Memory B cell (primary cell): ENCODE results near the gene MID2.

Source experiments
- ATAC-seq: fragments of 150-1000 bp; cut with Tn5 transposase; 2 replicates; pipeline ENCODE4 v1.10.0; 2021; ENCODE audit warnings: low read depth, mild to moderate bottlenecking, moderate library complexity
- DNase-seq, 2 donors: peaks; one replicate each; pipeline ENCODE4 v3.0.0; 2022; ENCODE audit warnings: low spot score in 2 of 2
- H3K27ac Mint-ChIP-seq: one replicate; pipeline ENCODE4 v1.8.0; 2022; ENCODE audit warnings: mild to moderate bottlenecking, moderate library complexity, mixed read lengths
- H3K27me3 Mint-ChIP-seq: one replicate; pipeline ENCODE4 v1.8.0; 2022; ENCODE audit warnings: mixed read lengths
- H3K36me3 Mint-ChIP-seq: one replicate; pipeline ENCODE4 v1.8.0; 2022; ENCODE audit warnings: mild to moderate bottlenecking, mixed read lengths
- H3K4me1 Mint-ChIP-seq: one replicate; pipeline ENCODE4 v1.8.0; 2022; ENCODE audit warnings: mixed read lengths
- H3K4me3 Mint-ChIP-seq: one replicate; pipeline ENCODE4 v1.8.0; 2022; ENCODE audit warnings: mild to moderate bottlenecking, moderate library complexity, mixed read lengths
- H3K9me3 Mint-ChIP-seq: one replicate; pipeline ENCODE4 v1.8.0; 2022; ENCODE audit warnings: mixed read lengths

MID2 gene

DNA sequence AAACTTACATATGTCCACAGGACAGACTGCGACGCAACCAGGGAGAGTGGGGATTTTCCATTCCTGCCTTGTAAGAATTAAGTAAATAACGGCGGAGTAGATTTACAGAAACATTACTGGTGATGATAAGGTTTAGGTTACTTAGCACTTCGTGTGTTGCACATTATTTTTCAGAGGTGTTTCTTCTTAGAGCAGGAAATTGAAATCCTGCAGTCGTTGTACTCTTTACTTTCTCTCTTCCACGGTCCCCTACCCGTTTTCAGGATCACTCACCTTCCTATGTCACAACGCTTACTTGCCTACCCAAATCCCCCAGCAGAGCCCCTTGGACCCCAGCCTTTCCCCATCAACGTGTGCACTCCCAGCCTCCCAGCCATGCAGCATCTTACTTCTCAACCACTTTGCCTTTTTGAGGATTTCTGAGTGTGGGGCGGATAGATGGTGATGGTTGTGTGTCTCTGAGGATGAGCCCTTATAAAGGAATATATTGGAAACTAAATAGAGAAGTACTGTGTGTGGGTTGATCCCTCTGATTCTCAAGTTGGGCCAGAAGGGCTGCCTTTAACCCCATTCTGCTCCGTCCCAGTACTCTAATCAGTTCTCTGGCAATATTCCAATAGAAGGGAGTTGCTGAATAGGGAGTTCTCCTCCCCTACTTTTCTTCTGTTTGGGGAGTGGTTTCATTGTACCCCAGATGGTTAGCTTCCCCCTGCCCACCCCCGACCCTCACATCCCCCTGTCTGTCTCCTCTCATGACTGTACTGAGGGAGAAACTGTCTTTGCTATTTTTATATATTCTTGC, 1.6 kb downstream of the MID2 start:
- Mint-ChIP-seq H3K27ac (peak overlapping the region; percentile 10), H3K36me3 (no peaks in the 10 kb centered on the region), H3K4me1 (peaks cover 14% of the 10 kb centered on the region), H3K9me3 (no peaks in the 10 kb centered on the region), H3K4me3 (peak overlapping the region; percentile 83), H3K27me3 (peaks cover 4% of the 10 kb centered on the region)
- DNase-seq (no peak), ATAC-seq (no peak)

DNA sequence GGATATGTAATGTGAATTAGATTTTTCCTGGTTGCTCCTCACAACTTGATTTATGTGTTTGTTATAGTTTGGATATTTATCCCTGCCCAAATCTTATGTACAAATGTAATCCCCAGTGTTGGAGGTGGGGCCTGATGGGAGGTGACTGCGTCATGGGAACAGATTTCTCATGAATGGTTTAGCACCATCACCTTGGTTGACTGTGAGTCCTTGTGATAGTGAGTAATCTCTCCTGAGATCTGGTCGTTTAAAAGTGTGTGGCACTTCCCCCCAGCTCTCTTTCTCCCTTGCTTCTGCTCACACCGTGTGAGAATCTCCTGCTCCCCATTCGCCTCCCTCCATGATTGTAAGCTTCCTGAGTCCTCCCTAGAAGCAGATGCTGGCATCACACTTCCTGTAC, 2.2 kb downstream of the MID2 start:
- H3K27ac Mint-ChIP-seq: no peak overlapping the region
- ATAC-seq (no peak), DNase-seq (no peak)
- peaks cover 4% of the 10 kb centered on the region for H3K27me3 Mint-ChIP-seq
- peaks cover 14% of the 10 kb centered on the region for H3K4me1 Mint-ChIP-seq
- H3K9me3 Mint-ChIP-seq: no peaks in the 10 kb centered on the region
- no peaks in the 10 kb centered on the region for H3K36me3 Mint-ChIP-seq
- peak overlapping the region; percentile 21 for H3K4me3 Mint-ChIP-seq

DNA sequence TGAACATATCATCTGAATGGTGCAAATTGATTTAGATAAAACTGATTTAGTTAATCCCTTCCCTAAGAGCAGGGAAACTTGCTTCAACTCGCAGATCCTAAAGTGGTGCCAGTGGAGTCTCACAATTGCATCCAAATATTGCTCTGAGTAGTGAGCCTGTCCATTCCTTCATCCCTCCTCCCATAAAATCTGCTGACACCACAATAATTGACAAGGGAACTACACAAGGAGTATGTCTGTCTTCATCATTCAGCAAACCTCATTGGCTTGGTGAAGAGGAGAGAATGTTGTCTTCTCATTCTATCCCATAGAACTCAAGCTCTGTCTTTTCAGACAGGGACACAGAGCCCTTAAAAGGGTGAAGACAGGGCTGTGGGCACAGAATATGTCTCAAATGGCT, 4.2 kb downstream of the MID2 start:
- peaks cover 2% of the 10 kb centered on the region for H3K27me3 Mint-ChIP-seq
- no peak for ATAC-seq
- H3K4me1 Mint-ChIP-seq: peaks cover 11% of the 10 kb centered on the region
- H3K27ac Mint-ChIP-seq: no peak overlapping the region
- DNase-seq: no peak
- H3K9me3 Mint-ChIP-seq: no peaks in the 10 kb centered on the region
- H3K36me3 Mint-ChIP-seq: peaks cover 2% of the 10 kb centered on the region
- no peak overlapping the region for H3K4me3 Mint-ChIP-seq

- Mint-ChIP-seq H3K36me3 (peaks cover 2% of the 10 kb centered on the region), H3K27me3 (no peaks in the 10 kb centered on the region), H3K4me3 (no peak overlapping the region)
Measured at GRCh38 chrX:107831071-107831730, 5.5 kb downstream of the MID2 start.

DNA sequence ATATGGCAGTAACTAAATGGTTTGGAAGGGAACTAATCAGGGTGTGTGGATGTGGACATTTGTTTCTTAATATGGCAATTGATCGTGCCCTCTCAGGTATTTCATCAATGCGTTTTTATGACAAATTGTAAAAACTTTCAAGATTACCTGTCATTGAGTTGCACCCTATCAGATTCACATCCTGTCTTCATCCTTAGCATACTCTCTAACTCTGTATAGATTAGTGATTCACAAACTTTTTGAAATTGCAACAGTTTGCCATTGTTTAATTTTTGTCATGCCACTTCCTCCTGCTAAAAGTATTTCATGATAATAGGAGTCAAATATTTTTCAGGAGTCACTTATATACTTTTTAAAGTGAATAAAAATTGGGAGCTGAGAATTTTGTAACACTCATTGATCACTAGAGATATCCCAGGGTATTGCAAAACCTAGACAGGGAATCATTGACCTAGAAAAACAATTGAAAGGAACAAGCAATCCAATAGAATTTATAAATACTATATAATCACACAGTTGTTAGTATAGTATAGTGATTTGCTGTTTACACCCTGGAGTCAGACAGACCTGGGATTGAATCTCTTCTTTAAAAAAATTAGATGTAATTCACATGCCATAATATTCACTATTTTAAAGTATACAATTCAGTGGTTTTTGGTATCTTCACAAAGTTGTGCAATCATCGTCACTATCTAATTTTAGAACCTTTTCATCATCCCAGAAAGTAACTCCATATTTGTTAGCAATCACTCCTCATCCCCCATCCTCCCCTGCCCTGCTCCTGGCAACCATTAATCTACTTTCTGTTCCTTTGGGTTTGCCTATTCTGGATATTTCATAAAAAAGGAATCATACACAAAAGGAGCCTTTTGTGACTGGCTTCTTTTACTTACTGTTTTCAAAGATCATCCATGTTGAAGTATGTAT, 8.9 kb downstream of the MID2 start:
- Mint-ChIP-seq H3K36me3 (peaks cover 2% of the 10 kb centered on the region), H3K4me1 (peaks cover 3% of the 10 kb centered on the region), H3K9me3 (no peaks in the 10 kb centered on the region), H3K27me3 (no peaks in the 10 kb centered on the region), H3K4me3 (no peak overlapping the region), H3K27ac (no peak overlapping the region)
- no peak for ATAC-seq
- no peak for DNase-seq

More at GRCh38 chrX:107831071-107831730, 5.5 kb downstream of the MID2 start:
- ATAC-seq (no peak), DNase-seq (no peak)
- H3K4me1 Mint-ChIP-seq: peaks cover 6% of the 10 kb centered on the region
- H3K27ac Mint-ChIP-seq: no peak overlapping the region
- H3K9me3 Mint-ChIP-seq: no peaks in the 10 kb centered on the region

DNA sequence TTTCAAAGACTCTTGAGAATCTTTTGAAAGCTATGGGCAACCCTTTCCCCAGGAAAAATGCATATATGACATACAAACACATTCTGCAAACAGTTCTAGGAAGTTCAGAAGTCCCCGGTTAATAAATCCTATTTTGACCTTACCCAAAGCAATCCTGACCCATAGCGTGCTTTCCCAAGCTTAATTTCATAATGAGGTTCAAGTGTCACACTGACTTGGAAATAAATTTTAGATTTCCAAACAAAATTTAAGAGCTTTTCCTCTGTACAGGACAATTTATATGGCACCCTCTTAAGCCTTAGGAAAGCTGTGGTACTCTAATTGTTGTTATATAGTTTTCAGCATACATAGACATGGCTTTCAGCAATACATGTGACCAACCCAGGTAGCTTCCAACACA, 11.3 kb downstream of the MID2 start:
- DNase-seq (no peak), ATAC-seq (no peak)
- Mint-ChIP-seq H3K27me3 (no peaks in the 10 kb centered on the region), H3K4me3 (no peak overlapping the region), H3K27ac (no peak overlapping the region), H3K4me1 (peaks cover 3% of the 10 kb centered on the region), H3K36me3 (peaks cover 6% of the 10 kb centered on the region), H3K9me3 (no peaks in the 10 kb centered on the region)

- Mint-ChIP-seq H3K4me3 (no peak overlapping the region), H3K4me1 (peaks cover 3% of the 10 kb centered on the region), H3K27me3 (no peaks in the 10 kb centered on the region), H3K27ac (no peak overlapping the region), H3K36me3 (peaks cover 4% of the 10 kb centered on the region), H3K9me3 (no peaks in the 10 kb centered on the region)
- ATAC-seq (no peak), DNase-seq (no peak)
Measured at GRCh38 chrX:107840971-107841370, 15.3 kb downstream of the MID2 start.

DNA sequence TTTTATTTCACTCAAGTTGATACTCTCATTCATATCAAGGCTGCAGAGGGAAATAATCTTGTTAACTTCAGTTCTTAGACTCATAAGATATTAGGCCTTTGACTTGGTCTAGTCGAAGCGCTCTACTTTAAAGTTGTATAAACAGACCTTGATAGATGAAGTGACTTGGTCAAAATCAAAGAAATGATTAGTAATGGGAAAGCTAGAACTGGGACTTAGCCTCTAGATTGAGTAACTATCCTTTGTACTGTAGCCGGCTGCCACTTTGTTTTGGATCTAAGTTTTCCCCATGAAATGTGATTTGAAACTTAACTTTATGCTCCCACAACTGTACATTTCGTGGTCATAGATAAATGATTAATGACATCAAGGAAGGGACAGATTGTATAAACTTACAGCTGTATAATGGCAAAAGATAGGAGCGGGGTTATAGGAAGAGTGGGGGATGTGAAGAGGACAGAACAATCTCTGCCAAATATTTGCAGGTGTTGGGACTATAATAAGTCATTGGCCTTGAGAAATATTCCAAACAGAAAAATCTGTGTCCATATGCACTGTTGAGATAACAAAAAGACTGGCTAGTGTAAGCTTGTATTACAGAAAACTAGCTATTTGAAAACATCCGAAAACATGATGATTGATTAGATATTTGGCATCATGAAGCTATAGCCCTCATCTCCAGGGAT, 17.2 kb downstream of the MID2 start:
- Mint-ChIP-seq H3K4me1 (no peaks in the 10 kb centered on the region), H3K36me3 (peaks cover 4% of the 10 kb centered on the region), H3K27ac (no peak overlapping the region), H3K9me3 (no peaks in the 10 kb centered on the region), H3K27me3 (no peaks in the 10 kb centered on the region), H3K4me3 (no peak overlapping the region)
- ATAC-seq (no peak), DNase-seq (no peak)

DNA sequence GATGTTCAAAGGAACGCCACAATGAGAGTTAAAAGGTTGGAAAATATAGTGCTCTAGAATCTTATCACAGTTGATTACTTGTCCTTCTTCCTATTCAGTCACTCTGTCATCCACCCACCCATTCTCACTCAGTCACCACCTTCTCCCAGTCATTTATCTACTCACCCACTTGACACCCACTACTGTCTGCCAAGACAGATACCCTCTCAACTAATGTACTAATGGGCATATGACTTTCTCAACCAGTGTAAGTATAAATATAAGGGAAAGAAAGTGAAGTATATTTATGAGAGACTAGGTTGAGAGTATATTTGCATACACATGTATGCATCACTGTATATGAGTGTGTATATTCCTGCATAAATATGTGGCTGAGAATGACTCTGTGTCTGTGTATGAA, 20.0 kb downstream of the MID2 start:
- DNase-seq (no peak), ATAC-seq (no peak)
- Mint-ChIP-seq H3K4me1 (no peaks in the 10 kb centered on the region), H3K27me3 (no peaks in the 10 kb centered on the region), H3K9me3 (no peaks in the 10 kb centered on the region), H3K27ac (no peak overlapping the region), H3K4me3 (no peak overlapping the region), H3K36me3 (peaks cover 4% of the 10 kb centered on the region)

DNA sequence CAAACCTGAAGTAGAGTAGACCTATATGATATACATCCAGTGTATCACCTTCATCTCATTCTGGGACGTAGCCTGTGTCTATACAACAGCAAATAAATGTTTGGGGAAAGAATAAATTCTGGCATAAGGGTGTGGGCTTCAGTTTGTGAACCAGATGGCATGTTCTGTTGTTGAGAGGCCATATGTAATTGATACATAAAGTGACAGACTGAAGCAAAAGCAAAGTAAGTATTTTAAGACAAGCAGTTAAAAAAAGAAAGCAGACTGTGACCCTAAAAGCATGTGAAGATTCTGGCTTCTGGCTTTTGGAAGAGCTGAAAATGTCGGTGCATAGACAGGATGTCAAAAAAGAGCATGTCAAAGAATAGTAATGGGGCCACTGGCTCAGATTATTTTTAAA, 22.9 kb downstream of the MID2 start:
- no peak overlapping the region for H3K4me3 Mint-ChIP-seq

DNA sequence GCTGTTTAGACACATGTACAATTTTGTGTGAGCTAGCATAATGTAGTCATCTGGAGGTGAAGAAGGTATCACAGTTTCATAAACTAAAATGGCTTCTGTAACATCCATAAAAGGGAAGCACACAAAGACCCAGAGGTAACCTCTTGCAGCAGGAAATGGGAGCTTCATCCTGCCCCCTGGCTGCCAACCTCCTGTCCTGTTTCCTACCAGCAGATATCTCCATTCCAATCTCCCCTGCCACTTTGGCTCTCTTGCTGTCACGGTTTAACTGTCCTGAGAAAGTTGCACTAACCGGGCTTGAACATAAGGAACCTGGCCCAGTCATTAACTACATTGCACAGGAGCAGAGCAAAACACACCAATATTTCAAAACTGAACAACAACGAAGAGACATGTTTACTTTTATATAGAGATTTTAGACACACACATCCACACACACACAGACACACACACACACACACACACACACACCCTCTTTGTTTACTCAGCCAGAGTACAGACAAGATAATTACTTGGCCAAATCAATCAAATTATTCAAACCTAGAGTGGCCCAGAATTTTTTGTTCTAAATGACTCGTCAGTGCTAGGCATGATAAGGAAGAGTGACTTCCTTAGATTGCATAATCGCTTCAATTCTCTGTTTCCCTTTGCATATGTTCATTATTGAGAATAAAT, 24.2 kb downstream of the MID2 start:
- no peaks in the 10 kb centered on the region for H3K9me3 Mint-ChIP-seq
- DNase-seq: no peak
- peaks cover 4% of the 10 kb centered on the region for H3K4me1 Mint-ChIP-seq
- ATAC-seq: no peak
- H3K4me3 Mint-ChIP-seq: no peak overlapping the region
- H3K36me3 Mint-ChIP-seq: peaks cover 1% of the 10 kb centered on the region
- H3K27ac Mint-ChIP-seq: no peak overlapping the region
- no peaks in the 10 kb centered on the region for H3K27me3 Mint-ChIP-seq

More for the DNA sequence above, 22.9 kb downstream of the MID2 start:
- Mint-ChIP-seq H3K27me3 (no peaks in the 10 kb centered on the region), H3K9me3 (no peaks in the 10 kb centered on the region), H3K4me1 (peaks cover 4% of the 10 kb centered on the region), H3K27ac (no peak overlapping the region), H3K36me3 (no peaks in the 10 kb centered on the region)
- ATAC-seq (no peak), DNase-seq (no peak)

DNA sequence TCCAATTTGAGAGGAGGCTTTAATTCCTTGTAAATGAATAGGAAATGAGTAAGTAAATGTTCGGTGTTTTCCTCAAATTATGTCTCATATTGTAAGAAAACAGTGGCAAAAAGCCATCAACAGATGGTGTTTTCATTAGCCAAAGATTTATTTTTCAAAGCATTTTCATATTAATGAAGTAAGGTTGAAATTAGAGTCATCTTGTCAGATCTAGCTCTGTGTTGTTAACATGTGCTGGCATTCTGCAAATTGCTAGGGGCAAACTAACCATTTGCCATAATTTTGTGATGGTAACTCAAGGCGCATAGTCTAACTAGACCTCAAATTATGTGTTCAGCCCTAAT, 24.7 kb downstream of the MID2 start:
- no peak for ATAC-seq

GRCh38 chrX:107851215-107851614, 25.5 kb downstream of the MID2 start:
- ATAC-seq (no peak), DNase-seq (no peak)
- Mint-ChIP-seq H3K4me1 (peaks cover 4% of the 10 kb centered on the region), H3K9me3 (no peaks in the 10 kb centered on the region), H3K27ac (no peak overlapping the region), H3K4me3 (no peak overlapping the region), H3K36me3 (peaks cover 3% of the 10 kb centered on the region), H3K27me3 (no peaks in the 10 kb centered on the region)

More for the DNA sequence above, 24.7 kb downstream of the MID2 start:
- Mint-ChIP-seq H3K27me3 (no peaks in the 10 kb centered on the region), H3K36me3 (peaks cover 3% of the 10 kb centered on the region), H3K27ac (no peak overlapping the region), H3K4me3 (no peak overlapping the region), H3K4me1 (peaks cover 4% of the 10 kb centered on the region), H3K9me3 (no peaks in the 10 kb centered on the region)
- DNase-seq: no peak
